IPS-NIHi11 (cell line): Measurements from ENCODE around the gene PFDN4.
A peak's percentile ranks its signal among the peaks of the same experiment; 100 is the strongest.

ENCODE experiments used
- DNase-seq: peaks from one replicate; pipeline ENCODE4 v3.0.0; 2012; ENCODE audit warnings: mixed read lengths, low spot score

Gene PFDN4

GRCh38 chr20:54173653-54174456 is 34.0 kb upstream of the PFDN4 start, which contains the start of gene CYP24A1:
Gene CYP24A1 (minus strand): TSS chr20:54173986. CDS start chr20:54173579, 407 bp downstream.
- peak; percentile 70 for DNase-seq

- DNase-seq, result no peak
Observed at GRCh38 chr20:54174457-54175175, 33.3 kb upstream of the PFDN4 start.

GRCh38 chr20:54176610-54177009 is 31.3 kb upstream of the PFDN4 start:
- DNase-seq, result no peak

GRCh38 chr20:54177378-54177777 is 30.5 kb upstream of the PFDN4 start:
- no peak for DNase-seq

GRCh38 chr20:54178256-54178655 is 29.6 kb upstream of the PFDN4 start:
- DNase-seq, result no peak

GRCh38 chr20:54179946-54180345 is 27.9 kb upstream of the PFDN4 start:
- DNase-seq, result no peak

GRCh38 chr20:54180931-54181330 is 27.0 kb upstream of the PFDN4 start:
- DNase-seq, result no peak

GRCh38 chr20:54184071-54184470 is 23.8 kb upstream of the PFDN4 start:
- DNase-seq, result no peak

- no peak for DNase-seq
Observed at GRCh38 chr20:54184904-54185626, 22.8 kb upstream of the PFDN4 start.

- no peak for DNase-seq
Observed at GRCh38 chr20:54188132-54188849, 19.6 kb upstream of the PFDN4 start.

- no peak for DNase-seq
Observed at GRCh38 chr20:54189630-54190029, 18.3 kb upstream of the PFDN4 start.

GRCh38 chr20:54190217-54190616 is 17.7 kb upstream of the PFDN4 start:
- DNase-seq, result no peak

- DNase-seq, result no peak
Observed at GRCh38 chr20:54193817-54194216, 14.1 kb upstream of the PFDN4 start.

GRCh38 chr20:54194724-54195438 is 13.0 kb upstream of the PFDN4 start:
- DNase-seq, result no peak

GRCh38 chr20:54195483-54196472 is 12.1 kb upstream of the PFDN4 start:
- DNase-seq, result no peak

- no peak for DNase-seq
Observed at GRCh38 chr20:54197621-54198604, 10.0 kb upstream of the PFDN4 start.

GRCh38 chr20:54199283-54199682 is 8.6 kb upstream of the PFDN4 start:
- DNase-seq, result no peak

- DNase-seq, result peak; percentile 67
Observed at GRCh38 chr20:54199721-54200176, 8.1 kb upstream of the PFDN4 start.
